Prostate gland (tissue), 2 donors: Measurements from ENCODE around the gene TPCN1.

ENCODE experiments used
- POLR2A ChIP-seq: fragments of 450-650 bp; IDR thresholded peaks from one replicate; pipeline ENCODE4 v1.6.1; 2016; ENCODE audit warnings: antibody characterized with exemption, mild to moderate bottlenecking
- POLR2AphosphoS5 ChIP-seq: sonication (generic); formaldehyde crosslinking; IDR thresholded peaks from one replicate; pipeline ENCODE4 v1.6.1; 2017; ENCODE audit warnings: antibody characterized with exemption
- TF ChIP-seq, protein P1 (sequence below), 4 experiments: fragments of 200-600 bp in 2 of 4; fragments of 450-650 bp in 2 of 4; sonication (generic) in 2 of 4; IDR thresholded peaks; 1 replicate in 3 of 4; 2 replicates in 1 of 4; pipeline ENCODE4 v1.5.1; 2016 to 2019; ENCODE audit warnings: antibody characterized with exemption in 4 of 4, mild to moderate bottlenecking in 2 of 4, moderate library complexity in 2 of 4

DNA sequence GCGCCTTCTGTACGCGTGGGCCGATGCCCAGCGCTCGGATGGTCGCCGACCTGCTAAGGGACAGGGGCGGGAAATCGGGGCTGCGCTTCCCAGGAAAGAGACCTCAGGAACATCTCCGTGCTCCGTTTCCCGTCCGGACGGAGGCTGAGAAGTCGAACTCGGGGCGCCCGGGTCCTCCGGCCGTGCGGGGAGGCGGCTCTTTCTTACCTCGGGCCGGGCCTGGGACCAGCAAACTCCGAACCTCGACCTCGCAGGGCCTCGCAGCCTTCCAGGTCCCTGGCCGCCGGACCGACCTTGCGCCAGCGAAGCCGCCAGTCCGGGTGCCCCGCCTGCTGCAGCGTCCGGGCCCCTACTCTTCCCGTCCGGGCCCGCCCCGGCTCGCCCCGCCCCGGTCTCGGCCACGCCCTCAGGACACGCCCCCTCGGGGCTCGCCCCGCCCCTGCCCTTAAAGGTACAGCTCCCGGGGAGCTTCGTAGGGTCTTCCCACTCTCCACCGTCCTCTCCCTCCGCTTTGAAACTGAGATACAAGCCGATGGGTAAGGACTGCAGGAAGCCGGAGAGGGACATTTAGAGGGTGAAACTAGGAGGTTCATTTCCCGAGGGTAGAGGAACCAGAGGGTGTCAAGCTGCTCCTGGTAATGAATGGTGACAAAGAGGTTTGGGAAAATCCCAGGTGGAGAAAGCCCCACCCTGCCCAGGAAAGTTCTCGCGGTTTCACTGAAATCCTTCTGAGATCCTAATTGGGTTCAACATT is 113.7 kb downstream of the TPCN1 start, which contains the start of gene SLC8B1:
- TF ChIP-seq, protein P1, sequence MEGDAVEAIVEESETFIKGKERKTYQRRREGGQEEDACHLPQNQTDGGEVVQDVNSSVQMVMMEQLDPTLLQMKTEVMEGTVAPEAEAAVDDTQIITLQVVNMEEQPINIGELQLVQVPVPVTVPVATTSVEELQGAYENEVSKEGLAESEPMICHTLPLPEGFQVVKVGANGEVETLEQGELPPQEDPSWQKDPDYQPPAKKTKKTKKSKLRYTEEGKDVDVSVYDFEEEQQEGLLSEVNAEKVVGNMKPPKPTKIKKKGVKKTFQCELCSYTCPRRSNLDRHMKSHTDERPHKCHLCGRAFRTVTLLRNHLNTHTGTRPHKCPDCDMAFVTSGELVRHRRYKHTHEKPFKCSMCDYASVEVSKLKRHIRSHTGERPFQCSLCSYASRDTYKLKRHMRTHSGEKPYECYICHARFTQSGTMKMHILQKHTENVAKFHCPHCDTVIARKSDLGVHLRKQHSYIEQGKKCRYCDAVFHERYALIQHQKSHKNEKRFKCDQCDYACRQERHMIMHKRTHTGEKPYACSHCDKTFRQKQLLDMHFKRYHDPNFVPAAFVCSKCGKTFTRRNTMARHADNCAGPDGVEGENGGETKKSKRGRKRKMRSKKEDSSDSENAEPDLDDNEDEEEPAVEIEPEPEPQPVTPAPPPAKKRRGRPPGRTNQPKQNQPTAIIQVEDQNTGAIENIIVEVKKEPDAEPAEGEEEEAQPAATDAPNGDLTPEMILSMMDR (IDR thresholded peaks at IDR 0.05): peak in 1 of 4 experiments; percentile 26
- peak; percentile 95 for TF ChIP-seq POLR2A
- TF ChIP-seq POLR2AphosphoS5: peak; percentile 66
